H4 (cell line): Measurements from ENCODE around the gene MGAT4A. TPM values are rescaled to one million over a fixed set of nuclear protein-coding genes. Genes with fewer than 3 reads are reported as not detected.

ENCODE experiments used
- DNase-seq: peaks from one replicate; pipeline ENCODE4 v3.0.0-alpha.2; 2015; ENCODE audit warnings: low spot score
- total RNA-seq: library from RNA; depleted of rRNA; stranded (reverse); fragments of >200 nt; shearing (Covaris generic); gene quantifications from 2 replicates; pipeline ENCODE4 v1.2.3, GENCODE V29; 2014; rRNA removed

MGAT4A gene
- total RNA-seq, 1 experiment from 2014 or later = 5.2 TPM

DNA sequence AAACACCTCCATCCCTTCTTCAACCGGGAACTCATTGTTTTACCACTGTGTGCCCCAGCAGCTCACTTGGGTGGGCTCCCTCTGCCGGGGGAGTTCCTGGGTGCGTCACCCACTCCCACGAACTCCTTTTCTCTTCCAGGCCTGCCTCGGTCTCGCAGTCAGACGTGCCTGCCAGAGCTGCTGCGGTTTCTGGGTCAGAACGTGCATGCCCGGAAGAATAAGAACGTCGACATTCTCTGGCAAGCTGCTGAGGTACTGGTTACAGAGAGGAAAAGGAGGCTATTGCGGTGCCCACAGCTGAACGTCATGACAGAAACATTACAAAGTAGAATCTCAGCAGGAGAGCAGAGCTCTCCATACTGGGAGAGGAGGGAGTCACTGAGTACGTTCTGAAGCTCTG is 158.3 kb downstream of the MGAT4A start:
- DNase-seq = no peak

DNA sequence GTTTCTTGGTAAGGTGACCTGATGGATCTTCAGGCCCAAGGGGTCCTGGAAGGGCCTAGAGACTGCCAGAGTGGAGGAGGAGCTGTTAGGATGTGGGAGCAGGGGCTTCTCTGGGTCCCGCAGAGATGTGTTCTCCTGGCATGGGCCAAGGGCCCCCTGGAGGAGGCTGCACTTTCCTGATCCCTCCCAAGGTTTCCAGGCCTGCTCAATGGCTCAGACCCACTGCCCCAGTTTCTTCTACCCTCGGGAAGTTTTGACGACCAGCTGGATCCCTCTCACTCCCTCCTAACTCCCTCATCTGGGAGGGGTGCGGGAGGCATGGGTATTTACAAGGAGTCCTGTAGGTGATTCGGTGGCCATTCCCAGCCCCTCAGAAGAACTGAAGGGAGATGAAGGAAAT is 158.7 kb downstream of the MGAT4A start:
- DNase-seq = no peak

DNA sequence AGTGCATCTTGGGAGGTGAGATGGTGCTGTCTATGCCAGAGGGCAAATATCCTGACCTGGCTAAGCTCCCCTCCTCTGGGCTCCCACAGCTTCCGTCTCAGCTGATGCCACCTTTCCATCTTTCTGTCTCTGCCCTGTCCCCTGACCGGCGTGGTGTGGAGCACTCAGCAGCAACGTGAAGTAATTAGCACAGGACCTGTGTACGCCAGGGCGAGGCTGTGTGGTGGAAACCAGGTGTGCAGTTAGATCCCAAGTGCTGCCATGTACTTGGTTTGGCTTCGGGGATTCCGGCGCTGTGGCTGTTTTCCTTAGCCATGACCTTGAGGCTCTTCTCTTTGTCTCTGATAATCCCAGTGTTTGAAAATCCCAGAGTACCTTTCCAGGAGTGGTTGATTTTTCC is 159.1 kb downstream of the MGAT4A start:
- no peak for DNase-seq

GRCh38 chr2:98571121-98571701 is 159.7 kb downstream of the MGAT4A start:
- DNase-seq = no peak

DNA sequence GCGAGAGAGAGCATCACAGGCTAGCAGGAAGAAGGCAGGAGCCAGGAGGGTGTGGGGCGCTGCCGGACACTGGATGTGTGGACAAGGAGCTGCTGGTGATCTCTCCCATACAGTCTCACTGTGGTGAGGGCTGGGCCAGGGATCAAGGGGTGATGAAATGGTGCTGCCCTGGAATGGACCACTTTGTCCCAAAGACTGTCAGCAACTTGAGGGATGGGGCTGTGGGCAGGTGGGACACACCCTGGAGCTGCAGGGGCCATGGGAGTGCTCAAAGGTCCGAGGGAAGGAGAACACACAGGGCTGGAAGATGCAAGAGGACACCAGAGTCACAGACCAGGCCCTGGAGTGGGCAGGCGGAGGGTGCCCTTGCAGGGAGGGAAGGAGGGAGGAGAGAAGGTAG is 160.6 kb downstream of the MGAT4A start:
- no peak for DNase-seq

DNA sequence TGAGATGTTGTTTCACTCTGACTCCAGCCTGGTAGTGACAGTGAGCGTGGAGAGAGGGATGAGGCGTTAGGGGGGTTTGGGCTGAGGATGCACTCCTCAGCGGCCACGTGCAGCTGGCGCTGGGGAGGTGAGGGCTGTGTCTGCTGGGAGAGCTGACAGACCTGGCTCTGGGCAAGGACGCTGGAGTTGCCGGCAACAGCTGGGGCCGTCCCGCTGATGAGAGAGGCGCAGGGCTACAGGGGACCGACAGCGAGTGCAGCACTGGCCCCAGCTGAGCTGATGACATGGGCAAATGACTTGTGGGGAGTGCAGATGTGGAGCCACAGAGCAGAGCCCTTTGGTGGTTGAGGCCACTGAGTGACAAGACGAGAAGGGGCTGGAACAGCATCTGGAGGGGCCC is 161.0 kb downstream of the MGAT4A start:
- DNase-seq = no peak

- DNase-seq = no peak
These were observed 161.6 kb downstream of the MGAT4A start for GRCh38 chr2:98569197-98569793.

Other genes starting within 250 kb of the MGAT4A start
- 28.0 and 29.8 TPM in 2 replicates for gene COA5, start 122.6 kb downstream of the MGAT4A start, total RNA-seq
- gene UNC50, start 122.5 kb downstream of the MGAT4A start, total RNA-seq = 68.5 and 78.7 TPM in 2 replicates
- 0.08 TPM in 1 of 2 replicates, not detected in the other for gene CRACDL, start 205.1 kb upstream of the MGAT4A start, total RNA-seq